Breast epithelium (tissue), 4 donors: ENCODE measurements around the gene HIPK1. TPM values are rescaled to one million over a fixed set of nuclear protein-coding genes. Genes with fewer than 3 reads are reported as not detected.

Experiments
- DNase-seq, 2 donors: peaks; one replicate each; pipeline ENCODE4 v3.0.0-alpha.2; 2019; ENCODE audit warnings: low spot score in 2 of 2
- H3K27ac ChIP-seq, 2 donors: fragments of 200-600 bp; sonication (generic) in 1 of 2; one replicate each; pipeline ENCODE4 v1.5.1; 2016 to 2019; ENCODE audit warnings: mild to moderate bottlenecking in 1 of 2
- H3K27me3 ChIP-seq, 2 donors: fragments of 200-600 bp; sonication (generic) in 1 of 2; one replicate each; pipeline versions ENCODE4 v1.5.1 to v1.6.0; 2017 to 2019; ENCODE audit warnings: control low read depth in 1 of 2, mild to moderate bottlenecking in 1 of 2
- H3K36me3 ChIP-seq: fragments of 200-600 bp; one replicate; pipeline ENCODE4 v1.5.1; 2019
- H3K4me1 ChIP-seq, 2 donors: fragments of 200-600 bp; sonication (generic); one replicate each; pipeline ENCODE4 v1.5.1; 2016 to 2019; ENCODE audit warnings: control low read depth in 1 of 2
- H3K4me3 ChIP-seq, 3 donors: fragments of 200-600 bp; sonication (generic); 1 replicate in 2 of 3; 2 replicates in 1 of 3; pipeline ENCODE4 v1.5.1; 2016 to 2019; ENCODE audit warnings: mild to moderate bottlenecking in 3 of 3, moderate library complexity in 2 of 3
- H3K9me3 ChIP-seq, 2 donors: fragments of 200-600 bp; sonication (generic) in 1 of 2; one replicate each; pipeline ENCODE4 v1.5.1; 2016 to 2019; ENCODE audit warnings: control low read depth in 1 of 2
- CTCF ChIP-seq, 3 donors: fragments of 450-650 bp; IDR thresholded peaks; one replicate each; pipeline ENCODE4 v1.5.1; 2016 to 2017; ENCODE audit warnings: antibody characterized with exemption in 3 of 3, mild to moderate bottlenecking in 3 of 3, moderate library complexity in 3 of 3
- POLR2A ChIP-seq: fragments of 450-650 bp; IDR thresholded peaks from one replicate; pipeline ENCODE4 v1.6.1; 2016; ENCODE audit warnings: antibody characterized with exemption, mild to moderate bottlenecking, moderate library complexity
- POLR2AphosphoS5 ChIP-seq, 3 donors: sonication (generic); formaldehyde crosslinking; IDR thresholded peaks; one replicate each; pipeline ENCODE4 v1.6.1; 2017; ENCODE audit warnings: antibody characterized with exemption in 3 of 3
- intact Hi-C: fragments of 100-400 bp; cut with DNase I; formaldehyde crosslinking; loops from one replicate; pipeline ENCODE4 v1.15.1; 2023; ENCODE audit warnings: low total_unique reads
- total RNA-seq, 3 donors: library from RNA; depleted of rRNA; stranded (reverse); fragments of >200 nt; gene quantifications; one replicate each; pipeline ENCODE4 v1.1.0, GENCODE V29; 2016

The HIPK1 gene
- total RNA-seq, 3 donors from 2014 or later = 46.9 to 66.2 (median 57.8) TPM

- Histone ChIP-seq H3K27ac (no peak overlapping the region), H3K4me3 (no peak overlapping the region), H3K27me3 (no peaks in the 10 kb centered on the region), H3K36me3 (no peaks in the 10 kb centered on the region), H3K9me3 (no peaks in the 10 kb centered on the region), H3K4me1 (no peaks in the 10 kb centered on the region)
- intact Hi-C loops = no loop called here
- TF ChIP-seq POLR2AphosphoS5 (IDR thresholded peaks at IDR 0.05) = no peak
- no peak for TF ChIP-seq POLR2A
- TF ChIP-seq CTCF (IDR thresholded peaks at IDR 0.05) = no peak
- DNase-seq = no peak
Measured at GRCh38 chr1:114026797-114027196, 97.7 kb downstream of the HIPK1 start.

Other genes starting within 250 kb of the HIPK1 start
- gene PHTF1, start 169.8 kb upstream of the HIPK1 start, total RNA-seq = 10 to 100 TPM; 13.8 to 18.4 (median 16.4) TPM
- gene RSBN1, start 116.8 kb upstream of the HIPK1 start, total RNA-seq = 10 to 100 TPM; 25.1 to 41.3 (median 28.2) TPM
- 1 to 10 TPM; 3.4 to 7.2 (median 3.6) TPM for gene PTPN22, start 57.6 kb upstream of the HIPK1 start, total RNA-seq
- 1 to 10 TPM in 1 of 3 donors, under 1 TPM in 2; 0.44 to 1.6 (median 0.48) TPM for gene BCL2L15, start 41.7 kb upstream of the HIPK1 start, total RNA-seq
- gene AP4B1, start 24.5 kb upstream of the HIPK1 start, total RNA-seq = 10 to 100 TPM; 10.8 to 18.1 (median 14.9) TPM
- 1 to 10 TPM; 3.3 to 6.2 (median 3.5) TPM for gene DCLRE1B, start 24.0 kb upstream of the HIPK1 start, total RNA-seq
- 100 to 1,000 TPM in 1 of 3 donors, 10 to 100 TPM in 2; 46.2 to 155 (median 51.2) TPM for gene OLFML3, start 50.1 kb downstream of the HIPK1 start, total RNA-seq
- gene SYT6, start 224.5 kb downstream of the HIPK1 start, total RNA-seq = under 1 TPM; under 0.01 to 0.15 (median under 0.01) TPM